Measurements from ENCODE around the gene CGREF1. TPM values are rescaled to one million over a fixed set of nuclear protein-coding genes. Genes with fewer than 3 reads are reported as not detected.

CGREF1 gene
- polyA plus RNA-seq, 4 donors = 3.8 to 7.8 (median 4.5) TPM

DNA sequence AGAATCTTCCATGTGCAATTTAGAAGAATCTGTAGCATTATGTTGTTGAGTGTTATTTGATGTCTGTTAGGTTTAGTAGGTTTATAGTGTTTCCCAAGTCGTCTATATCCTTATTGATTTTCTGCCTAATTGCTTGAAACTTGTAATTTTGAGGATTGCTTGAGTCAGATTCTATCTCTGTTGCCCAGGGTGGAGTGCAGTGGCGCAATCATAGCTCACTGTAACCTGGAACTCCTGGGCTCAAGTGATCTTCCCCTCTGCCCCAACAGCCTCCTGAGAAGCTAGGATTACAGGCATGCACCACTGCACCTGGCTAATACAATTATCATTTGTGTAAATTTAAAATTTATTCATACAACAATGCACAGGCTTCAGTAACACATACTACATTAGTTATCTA, 26.8 kb upstream of the CGREF1 start:
- H3K4me3 ChIP-seq (ENCODE audit: low read depth in 1 of 3, low read length in 3 of 3) = no peak overlapping the region
- FAIRE-seq = no peak
- 48 to 75% (median 66%) methylated on average over 2 of the region's 2 CpGs for WGBS, 3 donors

GRCh38 chr2:27143285-27143684, 24.4 kb upstream of the CGREF1 start:
- no peaks in the 10 kb centered on the region for H3K36me3 ChIP-seq (ENCODE audit: control insufficient read depth in 3 of 3, insufficient read depth in 2 of 3, low read depth in 1 of 3, low read length in 3 of 3)
- FAIRE-seq (no peak), DNase-seq (no peak)
- WGBS, 3 donors = 38 to 71% (median 43%) methylated on average over 1 of the region's 1 CpG
- H3K4me3 ChIP-seq (ENCODE audit: low read depth in 1 of 3, low read length in 3 of 3) = no peak overlapping the region
- peaks cover 0 to 4% (median 0%) of the 10 kb centered on the region in 3 donors for H3K4me1 ChIP-seq (ENCODE audit: control insufficient read depth in 3 of 3, insufficient read depth in 2 of 3, low read depth in 1 of 3, low read length in 2 of 3)
- H3K27ac ChIP-seq (ENCODE audit: low read depth in 1 of 3, low read length in 2 of 3) = no peak overlapping the region
- H3K27me3 ChIP-seq (ENCODE audit: control insufficient read depth in 3 of 3, insufficient read depth in 3 of 3, low read length in 3 of 3) = peaks cover 0 to 2% (median 0%) of the 10 kb centered on the region in 3 donors
- no peaks in the 10 kb centered on the region for H3K9me3 ChIP-seq (ENCODE audit: control insufficient read depth in 2 of 2, insufficient read depth in 1 of 2, low read depth in 1 of 2, low read length in 1 of 2)

More for the DNA sequence above, 26.8 kb upstream of the CGREF1 start:
- Histone ChIP-seq H3K36me3 (ENCODE audit: control insufficient read depth in 3 of 3, insufficient read depth in 2 of 3, low read depth in 1 of 3, low read length in 3 of 3) (no peaks in the 10 kb centered on the region), H3K27me3 (ENCODE audit: control insufficient read depth in 3 of 3, insufficient read depth in 3 of 3, low read length in 3 of 3) (peaks cover 0 to 4% (median 2%) of the 10 kb centered on the region in 3 donors), H3K4me1 (ENCODE audit: control insufficient read depth in 3 of 3, insufficient read depth in 2 of 3, low read depth in 1 of 3, low read length in 2 of 3) (peaks cover 0 to 18% (median 4%) of the 10 kb centered on the region in 3 donors), H3K9me3 (ENCODE audit: control insufficient read depth in 2 of 2, insufficient read depth in 1 of 2, low read depth in 1 of 2, low read length in 1 of 2) (no peaks in the 10 kb centered on the region), H3K27ac (ENCODE audit: low read depth in 1 of 3, low read length in 2 of 3) (no peak overlapping the region)
- DNase-seq = no peak

DNA sequence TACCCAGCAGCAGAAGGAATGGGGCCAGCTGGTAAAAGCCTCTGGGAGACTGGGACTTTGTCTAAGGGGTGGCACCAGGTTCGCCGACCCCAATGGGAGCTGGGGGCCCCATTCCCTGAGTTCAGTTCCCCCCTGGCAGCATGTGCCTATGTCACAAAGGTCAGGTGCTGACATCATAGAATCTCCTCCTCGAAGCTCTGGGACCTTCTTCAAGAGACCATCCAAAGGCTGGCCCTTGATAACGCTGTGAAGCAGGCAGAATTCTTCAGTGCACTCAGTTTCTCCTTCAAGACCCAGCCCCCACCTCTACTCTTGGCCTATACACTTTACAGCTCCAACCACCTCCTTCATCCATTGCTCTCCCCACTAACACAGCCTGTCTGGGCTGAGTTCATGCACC, 20.4 kb upstream of the CGREF1 start, which contains the start of gene PRR30:
Gene PRR30 (minus strand): TSS at position 101 of the 400 bp plus-strand sequence. CDS start 1,081 bp downstream, outside the sequence.
- peaks cover 0 to 2% (median 0%) of the 10 kb centered on the region in 3 donors for H3K27me3 ChIP-seq (ENCODE audit: control insufficient read depth in 3 of 3, insufficient read depth in 3 of 3, low read length in 3 of 3)
- H3K4me1 ChIP-seq (ENCODE audit: control insufficient read depth in 3 of 3, insufficient read depth in 2 of 3, low read depth in 1 of 3, low read length in 2 of 3) = no peaks in the 10 kb centered on the region
- no peak for DNase-seq
- H3K36me3 ChIP-seq (ENCODE audit: control insufficient read depth in 3 of 3, insufficient read depth in 2 of 3, low read depth in 1 of 3, low read length in 3 of 3) = no peaks in the 10 kb centered on the region
- FAIRE-seq = no peak
- H3K9me3 ChIP-seq (ENCODE audit: control insufficient read depth in 2 of 2, insufficient read depth in 1 of 2, low read depth in 1 of 2, low read length in 1 of 2) = no peaks in the 10 kb centered on the region
- WGBS, 3 donors = 58 to 72% (median 72%) methylated on average over 4 of the region's 4 CpGs
- no peak within 1 kb of the TSS for H3K27ac ChIP-seq (ENCODE audit: low read depth in 1 of 3, low read length in 2 of 3)
- H3K4me3 ChIP-seq (ENCODE audit: low read depth in 1 of 3, low read length in 3 of 3) = no peak within 1 kb of the TSS

GRCh38 chr2:27138111-27138510, 19.2 kb upstream of the CGREF1 start:
- Histone ChIP-seq H3K27ac (ENCODE audit: low read depth in 1 of 3, low read length in 2 of 3) (no peak overlapping the region), H3K4me1 (ENCODE audit: control insufficient read depth in 3 of 3, insufficient read depth in 2 of 3, low read depth in 1 of 3, low read length in 2 of 3) (peaks cover 2 to 5% (median 5%) of the 10 kb centered on the region in 3 donors), H3K27me3 (ENCODE audit: control insufficient read depth in 3 of 3, insufficient read depth in 3 of 3, low read length in 3 of 3) (no peaks in the 10 kb centered on the region), H3K4me3 (ENCODE audit: low read depth in 1 of 3, low read length in 3 of 3) (no peak overlapping the region), H3K36me3 (ENCODE audit: control insufficient read depth in 3 of 3, insufficient read depth in 2 of 3, low read depth in 1 of 3, low read length in 3 of 3) (peaks cover 0 to 2% (median 0%) of the 10 kb centered on the region in 3 donors), H3K9me3 (ENCODE audit: control insufficient read depth in 2 of 2, insufficient read depth in 1 of 2, low read depth in 1 of 2, low read length in 1 of 2) (no peaks in the 10 kb centered on the region)
- DNase-seq = no peak
- FAIRE-seq = no peak
- WGBS, 3 donors = 78 to 88% (median 85%) methylated on average over 7 of the region's 7 CpGs

GRCh38 chr2:27137322-27137935, 18.5 kb upstream of the CGREF1 start:
- Histone ChIP-seq H3K36me3 (ENCODE audit: control insufficient read depth in 3 of 3, insufficient read depth in 2 of 3, low read depth in 1 of 3, low read length in 3 of 3) (peaks cover 0 to 8% (median 0%) of the 10 kb centered on the region in 3 donors), H3K4me3 (ENCODE audit: low read depth in 1 of 3, low read length in 3 of 3) (no peak overlapping the region), H3K4me1 (ENCODE audit: control insufficient read depth in 3 of 3, insufficient read depth in 2 of 3, low read depth in 1 of 3, low read length in 2 of 3) (peaks cover 3 to 9% (median 7%) of the 10 kb centered on the region in 3 donors), H3K9me3 (ENCODE audit: control insufficient read depth in 2 of 2, insufficient read depth in 1 of 2, low read depth in 1 of 2, low read length in 1 of 2) (no peaks in the 10 kb centered on the region), H3K27ac (ENCODE audit: low read depth in 1 of 3, low read length in 2 of 3) (no peak overlapping the region), H3K27me3 (ENCODE audit: control insufficient read depth in 3 of 3, insufficient read depth in 3 of 3, low read length in 3 of 3) (no peaks in the 10 kb centered on the region)
- DNase-seq (no peak), FAIRE-seq (no peak)
- WGBS, 3 donors = 91 to 93% (median 92%) methylated on average over 19 to 21 of the region's 21 CpGs

DNA sequence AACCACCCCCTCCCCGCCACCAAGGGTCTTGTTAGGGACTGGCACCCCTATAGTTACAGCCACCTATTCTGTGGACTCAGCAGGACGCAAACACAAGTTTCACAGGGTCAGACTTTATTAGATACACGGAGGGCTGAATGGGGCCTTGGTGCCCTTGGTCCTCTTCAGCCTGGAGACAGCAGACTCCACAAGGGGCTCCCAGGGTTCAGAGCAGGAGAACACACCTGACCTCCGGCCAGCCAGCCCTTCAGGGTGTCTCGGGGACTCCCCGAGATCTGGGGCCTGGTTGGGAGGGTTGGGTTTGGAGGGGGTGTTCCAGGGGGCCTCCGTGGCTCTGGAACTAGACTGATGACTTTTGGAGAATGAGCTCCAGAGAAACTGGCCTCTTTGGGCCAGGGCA, 17.8 kb upstream of the CGREF1 start:
- no peak for DNase-seq
- Histone ChIP-seq H3K4me3 (ENCODE audit: low read depth in 1 of 3, low read length in 3 of 3) (no peak overlapping the region), H3K27ac (ENCODE audit: low read depth in 1 of 3, low read length in 2 of 3) (no peak overlapping the region), H3K4me1 (ENCODE audit: control insufficient read depth in 3 of 3, insufficient read depth in 2 of 3, low read depth in 1 of 3, low read length in 2 of 3) (peaks cover 3 to 9% (median 7%) of the 10 kb centered on the region in 3 donors), H3K36me3 (ENCODE audit: control insufficient read depth in 3 of 3, insufficient read depth in 2 of 3, low read depth in 1 of 3, low read length in 3 of 3) (peaks cover 0 to 15% (median 6%) of the 10 kb centered on the region in 3 donors), H3K9me3 (ENCODE audit: control insufficient read depth in 2 of 2, insufficient read depth in 1 of 2, low read depth in 1 of 2, low read length in 1 of 2) (no peaks in the 10 kb centered on the region), H3K27me3 (ENCODE audit: control insufficient read depth in 3 of 3, insufficient read depth in 3 of 3, low read length in 3 of 3) (no peaks in the 10 kb centered on the region)
- 88 to 91% (median 91%) methylated on average over 7 of the region's 7 CpGs for WGBS, 3 donors
- no peak for FAIRE-seq

DNA sequence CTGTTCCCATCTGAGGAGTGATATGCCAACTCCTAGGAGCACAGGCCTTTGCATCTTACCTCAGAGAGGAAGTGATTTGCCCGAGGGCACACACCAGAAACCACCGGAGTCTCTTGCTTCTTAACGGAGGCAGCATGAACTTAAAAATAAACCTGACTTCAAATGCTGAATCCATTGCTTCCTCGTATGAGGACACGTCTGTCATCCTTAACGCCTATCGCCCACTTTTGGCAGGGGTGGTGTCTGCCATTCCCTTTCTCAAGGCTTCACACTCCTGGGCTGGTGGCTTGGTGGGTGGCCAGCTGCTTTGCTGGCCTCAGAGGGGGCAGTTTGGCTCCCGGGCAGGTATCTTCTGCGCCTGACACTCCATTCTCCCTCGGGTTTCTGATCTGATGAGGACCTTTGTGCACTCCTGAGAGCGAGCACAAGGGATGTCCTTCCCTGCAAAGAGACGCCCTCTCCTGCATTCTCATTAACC, 16.6 kb upstream of the CGREF1 start:
- H3K4me3 ChIP-seq (ENCODE audit: low read depth in 1 of 3, low read length in 3 of 3) = no peak overlapping the region
- H3K36me3 ChIP-seq (ENCODE audit: control insufficient read depth in 3 of 3, insufficient read depth in 2 of 3, low read depth in 1 of 3, low read length in 3 of 3) = peaks cover 5 to 27% (median 9%) of the 10 kb centered on the region in 3 donors
- WGBS, 3 donors = 82 to 84% (median 83%) methylated on average over 12 of the region's 12 CpGs
- no peak overlapping the region for H3K27ac ChIP-seq (ENCODE audit: low read depth in 1 of 3, low read length in 2 of 3)
- H3K4me1 ChIP-seq (ENCODE audit: control insufficient read depth in 3 of 3, insufficient read depth in 2 of 3, low read depth in 1 of 3, low read length in 2 of 3) = peaks cover 3 to 9% (median 7%) of the 10 kb centered on the region in 3 donors
- DNase-seq = no peak
- H3K9me3 ChIP-seq (ENCODE audit: control insufficient read depth in 2 of 2, insufficient read depth in 1 of 2, low read depth in 1 of 2, low read length in 1 of 2) = no peaks in the 10 kb centered on the region
- no peak for FAIRE-seq
- no peaks in the 10 kb centered on the region for H3K27me3 ChIP-seq (ENCODE audit: control insufficient read depth in 3 of 3, insufficient read depth in 3 of 3, low read length in 3 of 3)

DNA sequence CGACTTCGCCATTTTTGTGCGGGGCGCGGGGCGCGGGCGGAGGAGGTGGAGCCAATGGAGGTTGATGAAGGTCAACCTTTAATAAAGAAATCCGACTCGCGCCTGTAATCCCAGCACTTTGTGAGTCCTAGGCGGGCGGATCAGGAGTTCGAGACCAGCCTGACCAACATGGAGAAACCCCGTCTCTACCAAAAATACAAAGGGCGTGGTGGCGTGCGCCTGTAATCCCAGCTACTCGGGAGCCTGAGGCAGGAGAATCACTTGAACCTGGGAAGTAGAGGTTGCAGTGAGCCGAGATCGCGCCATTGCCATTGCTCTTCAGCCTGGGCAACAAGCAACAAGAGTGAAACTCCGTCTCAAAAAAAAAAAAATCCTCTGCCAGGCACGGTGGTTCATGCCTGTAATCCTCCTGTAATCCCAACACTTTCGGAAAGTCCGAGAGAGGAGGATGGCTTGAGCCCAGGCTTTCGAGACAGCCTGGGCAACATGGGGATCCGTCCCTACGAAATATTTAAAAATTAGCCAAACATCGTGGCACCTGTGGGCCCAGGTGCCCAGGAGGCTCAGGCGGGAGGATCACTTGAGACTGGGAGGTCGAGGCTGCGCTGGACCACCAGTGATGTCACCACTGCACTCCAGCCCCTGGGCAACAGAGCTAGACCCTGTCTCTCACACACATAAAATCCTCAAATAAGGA, 16.0 kb upstream of the CGREF1 start:
- WGBS, 3 donors = 48 to 54% (median 50%) methylated on average over 33 of the region's 33 CpGs

More for the DNA sequence above, 16.0 kb upstream of the CGREF1 start:
- Histone ChIP-seq H3K9me3 (ENCODE audit: control insufficient read depth in 2 of 2, insufficient read depth in 1 of 2, low read depth in 1 of 2, low read length in 1 of 2) (no peaks in the 10 kb centered on the region), H3K4me1 (ENCODE audit: control insufficient read depth in 3 of 3, insufficient read depth in 2 of 3, low read depth in 1 of 3, low read length in 2 of 3) (peaks cover 3 to 9% (median 7%) of the 10 kb centered on the region in 3 donors), H3K27ac (ENCODE audit: low read depth in 1 of 3, low read length in 2 of 3) (no peak overlapping the region), H3K27me3 (ENCODE audit: control insufficient read depth in 3 of 3, insufficient read depth in 3 of 3, low read length in 3 of 3) (no peaks in the 10 kb centered on the region), H3K4me3 (ENCODE audit: low read depth in 1 of 3, low read length in 3 of 3) (peak overlapping the region in 1 of 3 donors; percentile 21), H3K36me3 (ENCODE audit: control insufficient read depth in 3 of 3, insufficient read depth in 2 of 3, low read depth in 1 of 3, low read length in 3 of 3) (peaks cover 9 to 33% (median 9%) of the 10 kb centered on the region in 3 donors)
- DNase-seq (no peak), FAIRE-seq (no peak)
